Stimulated activated CD4-positive, alpha-beta T cell treated with anti-CD3 and anti-CD28 coated beads, Interleukin-15, amount 100 ng/mL, for 1 hour (primary cell): ENCODE data around the gene SRGAP1.
"Not testable (repeated sequence)": the region's sequence is repeated elsewhere in the genome, so short reads cannot be mapped to it uniquely, and the experiment has no call there.

ENCODE experiments used
- DNase-seq, 2 donors: peaks; one replicate each; pipeline ENCODE4 v3.0.0-alpha.2; 2020; ENCODE audit warnings: low read depth in 1 of 2, low spot score in 1 of 2

Gene SRGAP1

DNA sequence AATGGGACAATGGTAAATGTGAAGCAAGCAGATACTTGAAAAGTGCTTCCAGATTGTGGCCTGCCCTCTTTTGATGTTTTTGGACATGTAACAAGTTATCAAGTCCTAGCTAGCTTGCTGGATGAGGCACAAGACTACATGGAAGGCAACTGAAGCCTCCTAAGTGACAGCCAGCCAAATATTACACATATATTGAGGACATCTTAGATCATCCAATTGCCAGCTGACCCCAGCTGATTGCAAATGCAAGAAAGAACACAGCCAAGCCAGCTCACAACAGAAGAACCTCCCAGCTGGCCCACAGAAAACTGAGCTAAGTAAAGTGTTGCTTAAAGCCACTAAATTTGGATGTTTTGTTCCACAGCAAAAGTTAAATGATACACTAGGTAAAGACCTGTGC, 156.9 kb downstream of the SRGAP1 start:
- DNase-seq: no peak

DNA sequence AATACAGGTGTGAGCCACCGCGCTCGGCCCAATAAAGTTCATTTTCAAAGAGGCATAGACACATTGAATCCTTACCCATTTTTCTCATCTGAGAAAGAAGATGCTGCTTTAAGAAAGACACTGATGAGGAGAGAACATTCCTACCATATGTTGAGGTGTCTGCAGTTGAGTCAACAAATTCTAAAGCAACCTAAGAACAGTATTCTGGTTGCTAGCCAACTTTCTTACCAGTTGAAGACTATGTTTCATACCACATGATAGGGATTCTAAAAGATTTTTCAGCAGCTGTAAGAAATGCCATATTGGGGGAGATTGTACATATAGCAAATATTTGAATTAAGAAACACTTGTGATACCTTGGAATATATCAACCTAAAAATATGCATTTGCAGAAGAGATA, 160.1 kb downstream of the SRGAP1 start:
- no peak for DNase-seq

DNA sequence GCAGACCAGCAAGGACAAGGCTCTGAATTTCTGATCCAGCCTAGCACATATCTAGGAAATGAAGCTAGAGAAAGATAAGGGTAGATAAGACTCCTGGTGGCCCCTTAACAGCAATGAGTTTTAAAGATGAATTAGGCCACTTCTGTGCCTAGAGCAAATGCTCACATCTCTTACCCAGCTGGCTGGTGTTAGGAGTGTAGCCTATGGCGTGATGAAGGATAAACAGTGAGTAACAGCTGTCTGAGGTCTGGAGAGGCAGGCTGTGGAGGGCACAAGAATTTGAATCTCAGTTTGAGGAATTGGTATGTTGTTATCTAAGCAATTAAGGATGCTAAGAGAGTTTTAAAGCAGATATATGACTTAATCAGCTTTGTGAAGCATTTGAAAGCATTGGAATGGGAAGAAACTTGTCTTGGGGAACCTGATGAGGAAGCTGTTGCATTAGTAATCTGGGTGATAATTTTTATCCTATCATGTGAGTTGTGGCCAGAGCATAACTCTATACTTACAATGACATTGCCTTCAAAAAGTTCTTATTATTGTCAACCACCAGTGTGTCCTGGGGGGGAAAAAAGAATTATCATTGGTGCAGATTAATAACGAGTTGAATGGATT, 161.8 kb downstream of the SRGAP1 start:
- DNase-seq: no peak

DNA sequence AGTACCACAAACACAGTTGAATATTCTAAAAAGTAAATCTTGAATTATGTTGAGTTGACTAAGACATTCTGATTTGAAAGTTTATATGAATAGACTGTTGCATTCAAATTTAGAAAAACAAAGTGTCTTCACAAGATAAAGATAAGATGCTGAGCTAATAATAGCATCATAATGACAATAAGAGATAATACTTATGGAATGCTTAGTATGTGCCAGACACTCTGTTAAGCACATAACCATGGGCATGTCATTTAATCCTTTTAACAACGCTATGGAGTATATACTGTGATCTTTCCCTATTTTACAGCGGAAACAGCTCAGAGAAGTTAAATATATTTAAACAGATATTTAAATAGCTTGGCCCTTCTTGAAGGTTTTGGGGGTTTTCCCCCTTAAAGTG, 163.4 kb downstream of the SRGAP1 start:
- DNase-seq: no peak

DNA sequence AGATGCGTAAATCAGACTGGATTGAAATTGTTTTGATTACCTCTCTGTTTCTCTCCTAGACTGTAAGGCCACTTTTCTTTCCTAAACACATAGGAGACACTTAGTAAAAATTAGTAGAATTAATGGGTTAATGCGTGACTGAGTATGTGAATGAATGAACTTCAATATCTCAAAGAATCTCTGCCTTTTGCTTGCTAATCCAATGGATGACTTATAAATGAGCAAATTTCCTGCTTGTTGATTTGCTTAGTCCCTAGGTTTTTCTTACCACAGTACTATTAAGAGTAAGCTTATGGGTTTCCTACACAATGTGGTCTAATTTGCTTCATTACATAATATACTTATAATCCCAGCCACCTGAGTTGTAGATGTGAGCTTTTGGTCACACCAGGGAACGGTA, 164.1 kb downstream of the SRGAP1 start:
- no peak for DNase-seq

DNA sequence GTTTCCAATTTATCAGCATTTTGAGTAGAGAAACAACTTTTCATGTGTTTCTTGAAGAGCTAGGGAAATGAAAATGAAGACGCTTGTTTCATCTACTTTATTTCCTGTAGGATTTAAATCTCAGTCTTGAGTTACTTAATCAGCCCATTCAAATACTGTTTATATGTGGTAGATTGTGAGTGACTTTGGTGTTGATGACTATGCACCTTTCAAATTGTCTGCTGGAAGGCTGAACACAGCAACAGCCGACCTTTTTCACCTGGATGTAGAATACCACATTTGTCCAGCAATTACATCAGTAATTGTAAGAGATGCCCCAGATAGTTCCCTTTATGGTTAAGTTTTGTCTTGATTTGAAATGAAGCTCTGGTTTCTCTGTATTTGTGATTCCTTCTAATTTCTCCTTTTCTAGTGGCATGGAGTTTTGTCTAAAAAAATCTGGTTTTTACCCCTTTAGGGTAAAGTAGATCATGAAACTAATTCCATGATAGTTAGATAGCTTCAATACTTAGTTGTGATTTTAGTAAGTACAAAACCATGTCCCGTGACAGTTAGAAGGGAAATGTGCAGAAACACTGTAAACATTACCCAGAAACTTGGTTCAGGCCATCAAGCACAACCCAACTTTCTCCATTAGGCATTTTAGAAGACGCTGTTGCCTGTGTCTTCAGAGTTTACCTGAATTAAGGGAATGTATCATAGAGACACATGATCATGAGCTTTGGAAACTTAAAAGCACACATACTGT, 165.0 kb downstream of the SRGAP1 start:
- no peak for DNase-seq

DNA sequence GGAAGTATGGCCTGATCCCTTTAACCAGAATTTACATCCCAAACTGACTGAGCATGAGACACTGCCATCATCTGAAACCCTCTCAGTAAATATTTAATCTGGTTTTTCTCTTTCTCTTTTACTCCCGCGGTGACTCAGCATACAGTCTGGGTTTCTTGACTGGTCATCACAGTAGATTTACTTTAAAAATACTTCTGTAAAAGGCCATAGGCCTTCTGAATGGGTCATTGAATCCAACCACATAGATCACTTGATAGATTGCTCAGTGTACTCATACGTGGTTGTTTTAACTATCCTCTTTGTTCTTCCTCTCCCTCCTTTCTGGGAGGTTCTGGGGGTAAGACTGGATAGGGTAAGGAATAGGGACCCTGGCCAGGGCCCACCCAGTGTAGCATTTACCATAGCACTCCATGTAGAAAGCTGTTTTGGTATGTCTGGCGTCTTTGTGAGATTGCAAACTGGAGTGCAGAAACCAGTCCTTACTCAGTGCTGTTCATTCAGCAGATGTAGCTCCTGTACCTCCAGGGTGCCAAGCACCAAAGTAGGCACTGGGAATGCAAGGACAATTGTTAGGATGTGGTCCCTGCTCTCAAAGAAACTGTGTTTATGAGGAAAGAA, 165.7 kb downstream of the SRGAP1 start:
- no peak for DNase-seq

DNA sequence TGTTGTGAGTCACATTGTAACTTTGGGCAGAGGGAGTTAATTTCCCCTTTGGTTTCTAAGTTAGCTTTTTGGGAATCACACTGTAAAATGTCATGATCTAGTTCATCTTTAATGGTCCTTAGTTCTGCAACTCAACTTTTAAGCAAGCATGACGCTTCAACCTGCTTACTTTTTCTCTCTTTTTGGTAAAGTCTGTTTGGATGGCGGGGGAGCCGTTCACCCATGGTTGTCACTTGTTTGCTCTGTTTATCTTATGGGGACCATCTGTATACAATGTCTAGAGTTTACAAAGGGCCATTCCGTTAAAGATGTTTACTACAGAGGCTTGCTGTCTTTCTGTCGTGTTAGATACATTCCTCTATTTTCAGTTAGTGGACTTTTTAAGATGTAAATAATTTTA, 172.0 kb downstream of the SRGAP1 start:
- no peak for DNase-seq

DNA sequence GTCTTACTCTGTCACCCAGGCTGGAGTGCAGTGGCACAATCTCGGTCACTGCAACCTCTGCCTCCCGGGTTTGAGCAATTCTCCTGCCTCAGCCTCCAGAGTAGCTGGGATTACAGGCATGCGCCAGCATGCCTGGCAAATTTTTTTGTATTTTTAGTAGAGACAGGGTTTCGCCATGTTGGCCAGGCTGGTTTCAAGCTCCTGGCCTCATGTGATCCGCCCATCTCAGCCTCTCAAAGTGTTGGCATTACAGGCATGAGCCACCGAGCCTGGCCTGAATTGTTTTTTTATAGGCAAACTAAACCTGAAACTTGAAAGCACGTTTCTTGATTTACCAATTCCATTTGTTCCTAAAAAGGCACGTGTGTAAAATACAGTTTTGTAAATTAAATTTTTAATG, 173.6 kb downstream of the SRGAP1 start:
- DNase-seq: not testable (repeated sequence)

DNA sequence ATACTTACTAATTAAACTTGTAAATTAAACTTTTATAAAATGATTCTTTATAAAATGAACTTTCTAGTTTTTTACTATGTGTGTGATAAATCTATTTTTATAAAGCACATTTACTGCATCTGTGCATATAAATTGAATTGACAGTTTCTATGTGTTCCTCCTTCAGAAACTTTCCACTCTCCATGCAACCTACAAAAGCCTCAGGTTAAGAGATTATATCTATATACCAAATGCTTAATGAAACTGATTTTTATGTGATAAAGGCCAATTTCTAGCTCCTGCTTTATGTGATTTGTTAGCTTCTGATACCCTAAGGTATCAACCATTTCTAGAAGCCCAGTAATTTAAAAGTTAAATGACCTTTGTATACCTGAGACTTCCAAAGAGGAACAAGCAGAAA, 174.0 kb downstream of the SRGAP1 start:
- no peak for DNase-seq

DNA sequence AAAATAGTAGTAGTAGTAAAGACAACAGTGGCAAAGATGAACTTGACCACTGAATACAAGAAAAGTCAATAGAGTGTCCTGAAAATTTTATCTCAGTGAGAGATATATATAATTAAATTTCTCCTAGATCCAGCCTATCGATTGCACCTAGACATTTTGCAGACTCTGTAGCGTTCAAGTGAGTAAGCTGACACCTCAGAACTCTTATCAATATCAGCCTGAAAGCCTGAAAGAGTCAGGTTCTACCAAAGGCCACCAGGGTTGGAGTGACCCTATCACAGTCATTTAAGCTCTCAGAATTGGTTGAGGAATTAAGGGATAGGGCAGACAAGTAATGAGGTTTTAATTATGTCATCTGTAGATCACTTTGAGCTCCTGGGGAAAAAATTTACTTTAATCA, 174.6 kb downstream of the SRGAP1 start:
- no peak for DNase-seq

DNA sequence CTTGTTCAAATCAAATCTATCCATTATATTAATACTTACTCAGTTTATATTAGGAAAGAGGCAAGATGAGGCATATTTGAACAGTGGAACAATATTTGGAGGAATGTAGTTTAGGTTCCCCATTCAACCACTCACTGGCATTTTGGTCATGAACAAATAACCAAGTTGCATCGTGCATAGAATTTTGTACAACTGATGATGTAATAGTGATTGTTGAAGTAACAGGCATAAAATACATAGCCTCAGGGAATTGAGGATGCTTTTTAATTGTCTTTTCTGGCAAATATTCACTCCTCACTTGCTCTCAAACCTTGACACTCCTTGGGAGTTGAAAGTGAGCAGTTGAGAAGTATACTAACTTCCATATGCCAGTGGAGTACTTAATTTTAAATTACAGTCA, 175.2 kb downstream of the SRGAP1 start:
- no peak for DNase-seq

DNA sequence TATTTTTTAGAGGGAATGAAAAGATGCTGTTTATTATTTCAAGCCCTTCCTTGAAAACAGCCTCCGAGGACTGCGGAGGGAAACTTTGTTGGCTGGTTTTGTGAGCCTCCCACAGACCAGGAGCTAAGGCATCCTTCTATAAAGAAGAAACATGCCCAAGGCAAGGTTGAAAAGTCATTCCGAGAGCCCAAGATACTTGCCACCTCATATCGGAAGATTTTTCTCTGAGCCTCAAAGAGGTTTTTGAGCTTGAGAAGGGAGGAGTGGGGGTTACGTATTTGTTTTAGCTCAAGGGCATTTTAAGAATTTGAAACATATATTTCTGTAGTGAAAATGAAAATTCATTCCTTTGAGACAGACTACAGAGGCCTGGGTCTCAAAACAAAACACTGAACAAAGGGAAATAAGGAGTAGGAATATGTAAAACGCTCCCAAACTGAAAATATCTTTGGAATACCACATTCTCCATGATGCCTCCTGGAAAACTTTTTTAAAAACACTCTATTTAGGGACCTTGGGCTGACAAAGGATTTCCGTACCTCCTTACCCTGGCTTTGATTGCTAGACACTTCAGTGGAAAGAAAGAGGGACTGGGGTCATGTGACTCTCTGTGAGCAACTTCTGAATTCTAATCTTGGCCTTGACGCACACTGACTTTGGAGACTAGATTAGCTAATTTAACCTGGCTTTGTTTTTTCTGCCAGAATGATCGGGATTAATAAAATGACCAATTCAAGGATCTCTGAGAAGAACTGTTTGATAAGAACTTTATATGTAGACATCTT, 180.9 kb downstream of the SRGAP1 start:
- DNase-seq: no peak

DNA sequence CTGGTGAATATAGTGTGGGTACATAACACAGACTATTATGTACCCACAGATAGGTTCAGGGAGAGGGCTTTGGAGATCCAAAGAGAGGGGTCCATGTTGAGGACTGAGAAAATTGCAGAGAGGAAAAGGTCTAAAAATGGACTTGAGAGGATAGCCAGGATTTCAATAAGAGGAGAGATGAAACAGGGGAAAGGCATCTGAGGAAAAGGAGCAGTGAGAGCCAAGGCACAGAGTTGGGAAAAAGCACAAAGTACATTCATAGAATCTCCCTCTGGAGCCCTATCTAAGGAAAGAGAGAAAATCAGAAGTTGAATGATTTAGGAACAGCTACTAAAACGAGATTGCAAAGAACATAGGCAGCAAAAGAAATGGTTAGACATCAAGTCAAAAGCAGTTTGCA, 182.8 kb downstream of the SRGAP1 start:
- DNase-seq: no peak

DNA sequence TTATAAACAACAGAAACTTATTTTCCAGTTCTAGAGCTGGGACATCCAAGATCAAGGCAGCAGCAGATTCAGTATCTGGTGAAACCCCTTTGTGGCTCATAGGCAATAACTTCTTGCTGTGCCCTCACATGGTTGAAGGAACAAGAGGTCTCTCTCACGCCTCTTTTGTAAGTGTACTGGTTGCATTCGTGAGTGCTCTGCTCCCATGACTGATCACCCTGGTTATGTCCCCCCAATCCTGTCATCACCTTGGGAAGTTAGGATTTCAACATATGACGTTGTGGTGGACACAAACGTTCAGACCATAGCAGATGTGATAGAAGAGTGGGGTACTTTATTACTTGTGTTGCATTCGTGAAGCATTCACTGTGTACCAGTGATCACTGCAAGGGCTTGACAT, 184.0 kb downstream of the SRGAP1 start:
- no peak for DNase-seq

DNA sequence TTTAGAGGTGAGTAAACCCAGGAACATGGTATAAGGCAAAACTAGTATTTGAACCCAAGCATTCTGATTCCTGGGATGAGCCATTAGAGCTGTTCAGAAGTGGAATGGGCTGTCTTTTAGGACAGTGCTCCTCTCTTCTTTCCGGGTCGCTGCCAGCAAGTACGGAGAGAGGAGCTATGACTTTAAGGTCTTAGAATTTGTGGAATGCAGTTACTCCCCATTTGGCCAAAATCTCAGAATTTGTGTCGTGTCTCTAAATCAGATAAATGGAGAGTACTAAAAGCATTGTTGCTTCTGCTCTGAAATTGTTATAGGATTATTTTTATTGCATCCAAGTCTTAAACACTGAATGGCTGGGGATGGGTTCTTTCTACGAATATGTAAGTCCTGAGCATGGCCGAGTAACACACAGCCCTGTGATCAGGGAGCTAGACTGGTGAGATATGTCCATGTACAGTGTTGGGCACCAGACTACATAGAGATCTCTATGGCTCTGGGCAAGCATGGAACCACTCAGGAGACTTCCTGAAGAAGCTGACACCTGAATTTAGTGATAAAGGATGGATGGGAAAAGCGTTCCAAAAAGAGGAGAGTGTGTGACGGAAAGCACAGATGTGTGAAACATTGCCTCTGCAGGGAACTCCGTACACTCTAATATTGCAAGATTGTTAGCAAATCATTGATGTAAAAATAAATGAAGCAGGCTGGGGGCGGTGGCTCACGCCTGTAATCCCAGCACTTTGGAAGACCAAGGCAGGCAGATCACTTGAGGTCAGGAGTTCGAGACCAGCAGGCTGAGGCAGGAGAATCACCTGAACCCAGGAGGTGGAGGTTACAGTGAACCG, 184.7 kb downstream of the SRGAP1 start:
- DNase-seq: no peak

DNA sequence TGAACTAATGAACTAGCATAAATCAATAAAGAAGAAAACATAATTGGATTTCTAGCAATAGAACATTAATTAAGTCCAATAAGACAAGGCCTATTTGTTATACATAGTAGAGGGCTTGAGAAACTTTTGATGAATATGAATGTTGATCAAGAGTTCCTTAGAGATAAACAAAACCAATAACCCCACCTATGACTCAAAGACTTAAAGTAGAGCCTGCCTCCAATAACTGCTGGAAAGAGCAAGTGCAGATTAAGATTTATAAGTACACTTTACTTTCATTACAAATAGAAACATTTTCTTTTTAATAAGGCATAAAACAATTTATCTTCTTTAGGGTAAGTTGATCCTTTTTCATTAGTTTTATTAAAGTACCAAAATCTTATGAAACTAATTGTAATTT, 185.7 kb downstream of the SRGAP1 start:
- DNase-seq: no peak

DNA sequence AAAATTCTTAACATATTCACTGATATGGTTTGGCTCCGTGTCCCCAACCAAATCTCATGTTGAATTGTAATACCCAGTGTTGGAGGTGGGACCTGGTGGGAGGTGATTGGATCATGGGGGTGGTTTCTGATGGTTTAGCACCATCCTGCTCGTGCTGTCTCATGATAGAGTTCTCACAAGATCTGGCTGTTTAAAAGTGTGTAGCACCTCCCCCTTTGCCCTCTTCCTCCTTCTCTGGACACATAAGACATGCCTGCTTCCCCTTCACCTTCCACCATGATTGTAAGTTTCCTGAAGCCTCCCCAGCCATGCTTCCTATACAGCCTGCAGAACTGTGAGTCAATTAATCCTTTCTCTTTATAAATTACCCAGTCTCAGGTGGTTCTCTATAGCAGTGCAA, 189.6 kb downstream of the SRGAP1 start:
- not testable (repeated sequence) for DNase-seq

DNA sequence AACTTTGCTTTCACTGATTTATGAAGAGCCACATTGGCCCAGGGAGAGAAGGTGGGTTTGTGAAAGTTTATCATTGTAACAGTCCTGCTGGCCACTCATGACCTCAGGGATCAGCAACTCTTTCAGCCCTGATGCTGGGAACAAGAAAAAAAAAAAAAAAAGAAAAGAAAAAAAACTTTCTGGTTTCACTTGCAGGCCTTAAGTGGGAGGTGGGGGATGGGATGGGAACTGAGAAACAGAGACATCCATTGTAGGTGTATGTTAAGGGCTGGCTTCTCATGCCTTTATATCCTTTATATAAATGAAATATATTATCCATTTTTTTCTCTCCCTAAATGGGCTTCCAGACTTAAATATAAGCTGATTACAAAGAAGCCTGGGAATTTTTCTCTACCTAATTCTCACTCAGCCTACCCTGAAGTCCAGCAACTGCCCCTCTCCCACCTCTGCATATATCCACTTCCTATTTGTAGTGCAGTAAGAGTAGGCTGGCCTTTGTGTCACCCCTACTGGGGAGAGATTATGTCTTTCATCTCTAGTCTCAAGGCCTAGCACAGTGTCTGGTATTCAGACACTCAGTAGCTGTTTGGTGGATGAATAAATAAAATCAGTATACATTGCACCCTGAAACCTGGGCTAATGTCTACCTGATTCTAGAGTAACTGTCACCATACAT, 190.5 kb downstream of the SRGAP1 start:
- no peak for DNase-seq

DNA sequence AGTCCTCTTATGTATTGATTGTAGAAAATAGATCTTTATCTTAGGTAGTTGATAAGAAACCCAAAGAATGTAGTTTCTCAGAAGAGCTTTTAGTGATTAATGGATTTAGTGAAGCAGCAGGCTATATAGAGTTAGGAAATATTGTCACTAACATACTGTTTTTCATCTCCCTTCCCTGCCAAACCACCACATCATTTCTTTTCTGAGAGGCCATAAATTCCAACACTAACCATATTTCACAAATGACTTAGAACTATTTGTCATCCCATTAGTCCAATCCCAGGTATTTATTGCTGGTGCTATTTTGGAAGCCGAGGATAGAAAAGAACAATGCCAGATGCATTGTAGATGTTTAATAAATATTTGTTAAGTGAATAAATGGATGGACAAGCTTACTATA, 191.9 kb downstream of the SRGAP1 start:
- no peak for DNase-seq
